H1 (cell line): ENCODE results near the gene TNRC6C. TPM values are rescaled to one million over a fixed set of nuclear protein-coding genes. Genes with fewer than 3 reads are reported as not detected.

ENCODE experiments used
- CEBPB ChIP-seq: IDR thresholded peaks from 2 replicates; pipeline ENCODE4 v1.6.1; 2012; ENCODE audit warnings: low read depth, low read length
- GABPA ChIP-seq: IDR thresholded peaks from 2 replicates; pipeline ENCODE4 v1.6.1; 2011; ENCODE audit warnings: mild to moderate bottlenecking, low read length, moderate library complexity, borderline replicate concordance; ENCODE audit not compliant: insufficient read depth
- TAF7 ChIP-seq: optimal IDR thresholded peaks from 2 replicates; pipeline ENCODE3; 2011; ENCODE audit warnings: low read depth, mild to moderate bottlenecking, inconsistent platforms, low read length, moderate library complexity, borderline replicate concordance
- TBP ChIP-seq: IDR thresholded peaks from 2 replicates; pipeline ENCODE4 v1.6.1; 2011; ENCODE audit warnings: low read depth, low read length, improper control_type of control experiment
- TCF12 ChIP-seq: IDR thresholded peaks from 2 replicates; pipeline ENCODE4 v1.6.1; 2011; ENCODE audit warnings: low read depth, mild to moderate bottlenecking, low read length
- polyA plus RNA-seq, 7 experiments: library from polyadenylated mRNA; depleted of rRNA in 3 of 7; stranded (reverse) in 5 of 7; unstranded in 2 of 7; fragments of >200 nt in 5 of 7; fragments of 200-250 nt in 2 of 7; gene quantifications; 1 replicate in 5 of 7; 2 replicates in 1 of 7; 4 replicates in 1 of 7; pipeline versions ENCODE4 v1.2.1 to v1.2.3, GENCODE V29; 2011 to 2013; ENCODE audit warnings: missing spikeins in 2 of 7, mixed read lengths in 2 of 7
- total RNA-seq: library from RNA; stranded (reverse); fragmentation: NEBNext Ultra II Directional; extraction: Animal tissue kit (Norgen Biotek cat#: 25700); gene quantifications from 2 replicates; pipeline ENCODE4 v1.2.1, GENCODE V29; 2021
- TF ChIP-seq, protein P1 (sequence below): fragments of 300-600 bp; sonication (generic); IDR thresholded peaks from 2 replicates; pipeline ENCODE4 v1.7.1; 2012; ENCODE audit warnings: low read length, moderate library complexity, mild to moderate bottlenecking, inconsistent platforms; ENCODE audit not compliant: insufficient replicate concordance

The TNRC6C gene
- total and polyA plus RNA-seq, 2 of the 8 experiments (the other 6 are each of a cell fraction or from before 2014, with no cell fraction given), result 2.8 to 28.9 TPM

- TF ChIP-seq, protein P1, sequence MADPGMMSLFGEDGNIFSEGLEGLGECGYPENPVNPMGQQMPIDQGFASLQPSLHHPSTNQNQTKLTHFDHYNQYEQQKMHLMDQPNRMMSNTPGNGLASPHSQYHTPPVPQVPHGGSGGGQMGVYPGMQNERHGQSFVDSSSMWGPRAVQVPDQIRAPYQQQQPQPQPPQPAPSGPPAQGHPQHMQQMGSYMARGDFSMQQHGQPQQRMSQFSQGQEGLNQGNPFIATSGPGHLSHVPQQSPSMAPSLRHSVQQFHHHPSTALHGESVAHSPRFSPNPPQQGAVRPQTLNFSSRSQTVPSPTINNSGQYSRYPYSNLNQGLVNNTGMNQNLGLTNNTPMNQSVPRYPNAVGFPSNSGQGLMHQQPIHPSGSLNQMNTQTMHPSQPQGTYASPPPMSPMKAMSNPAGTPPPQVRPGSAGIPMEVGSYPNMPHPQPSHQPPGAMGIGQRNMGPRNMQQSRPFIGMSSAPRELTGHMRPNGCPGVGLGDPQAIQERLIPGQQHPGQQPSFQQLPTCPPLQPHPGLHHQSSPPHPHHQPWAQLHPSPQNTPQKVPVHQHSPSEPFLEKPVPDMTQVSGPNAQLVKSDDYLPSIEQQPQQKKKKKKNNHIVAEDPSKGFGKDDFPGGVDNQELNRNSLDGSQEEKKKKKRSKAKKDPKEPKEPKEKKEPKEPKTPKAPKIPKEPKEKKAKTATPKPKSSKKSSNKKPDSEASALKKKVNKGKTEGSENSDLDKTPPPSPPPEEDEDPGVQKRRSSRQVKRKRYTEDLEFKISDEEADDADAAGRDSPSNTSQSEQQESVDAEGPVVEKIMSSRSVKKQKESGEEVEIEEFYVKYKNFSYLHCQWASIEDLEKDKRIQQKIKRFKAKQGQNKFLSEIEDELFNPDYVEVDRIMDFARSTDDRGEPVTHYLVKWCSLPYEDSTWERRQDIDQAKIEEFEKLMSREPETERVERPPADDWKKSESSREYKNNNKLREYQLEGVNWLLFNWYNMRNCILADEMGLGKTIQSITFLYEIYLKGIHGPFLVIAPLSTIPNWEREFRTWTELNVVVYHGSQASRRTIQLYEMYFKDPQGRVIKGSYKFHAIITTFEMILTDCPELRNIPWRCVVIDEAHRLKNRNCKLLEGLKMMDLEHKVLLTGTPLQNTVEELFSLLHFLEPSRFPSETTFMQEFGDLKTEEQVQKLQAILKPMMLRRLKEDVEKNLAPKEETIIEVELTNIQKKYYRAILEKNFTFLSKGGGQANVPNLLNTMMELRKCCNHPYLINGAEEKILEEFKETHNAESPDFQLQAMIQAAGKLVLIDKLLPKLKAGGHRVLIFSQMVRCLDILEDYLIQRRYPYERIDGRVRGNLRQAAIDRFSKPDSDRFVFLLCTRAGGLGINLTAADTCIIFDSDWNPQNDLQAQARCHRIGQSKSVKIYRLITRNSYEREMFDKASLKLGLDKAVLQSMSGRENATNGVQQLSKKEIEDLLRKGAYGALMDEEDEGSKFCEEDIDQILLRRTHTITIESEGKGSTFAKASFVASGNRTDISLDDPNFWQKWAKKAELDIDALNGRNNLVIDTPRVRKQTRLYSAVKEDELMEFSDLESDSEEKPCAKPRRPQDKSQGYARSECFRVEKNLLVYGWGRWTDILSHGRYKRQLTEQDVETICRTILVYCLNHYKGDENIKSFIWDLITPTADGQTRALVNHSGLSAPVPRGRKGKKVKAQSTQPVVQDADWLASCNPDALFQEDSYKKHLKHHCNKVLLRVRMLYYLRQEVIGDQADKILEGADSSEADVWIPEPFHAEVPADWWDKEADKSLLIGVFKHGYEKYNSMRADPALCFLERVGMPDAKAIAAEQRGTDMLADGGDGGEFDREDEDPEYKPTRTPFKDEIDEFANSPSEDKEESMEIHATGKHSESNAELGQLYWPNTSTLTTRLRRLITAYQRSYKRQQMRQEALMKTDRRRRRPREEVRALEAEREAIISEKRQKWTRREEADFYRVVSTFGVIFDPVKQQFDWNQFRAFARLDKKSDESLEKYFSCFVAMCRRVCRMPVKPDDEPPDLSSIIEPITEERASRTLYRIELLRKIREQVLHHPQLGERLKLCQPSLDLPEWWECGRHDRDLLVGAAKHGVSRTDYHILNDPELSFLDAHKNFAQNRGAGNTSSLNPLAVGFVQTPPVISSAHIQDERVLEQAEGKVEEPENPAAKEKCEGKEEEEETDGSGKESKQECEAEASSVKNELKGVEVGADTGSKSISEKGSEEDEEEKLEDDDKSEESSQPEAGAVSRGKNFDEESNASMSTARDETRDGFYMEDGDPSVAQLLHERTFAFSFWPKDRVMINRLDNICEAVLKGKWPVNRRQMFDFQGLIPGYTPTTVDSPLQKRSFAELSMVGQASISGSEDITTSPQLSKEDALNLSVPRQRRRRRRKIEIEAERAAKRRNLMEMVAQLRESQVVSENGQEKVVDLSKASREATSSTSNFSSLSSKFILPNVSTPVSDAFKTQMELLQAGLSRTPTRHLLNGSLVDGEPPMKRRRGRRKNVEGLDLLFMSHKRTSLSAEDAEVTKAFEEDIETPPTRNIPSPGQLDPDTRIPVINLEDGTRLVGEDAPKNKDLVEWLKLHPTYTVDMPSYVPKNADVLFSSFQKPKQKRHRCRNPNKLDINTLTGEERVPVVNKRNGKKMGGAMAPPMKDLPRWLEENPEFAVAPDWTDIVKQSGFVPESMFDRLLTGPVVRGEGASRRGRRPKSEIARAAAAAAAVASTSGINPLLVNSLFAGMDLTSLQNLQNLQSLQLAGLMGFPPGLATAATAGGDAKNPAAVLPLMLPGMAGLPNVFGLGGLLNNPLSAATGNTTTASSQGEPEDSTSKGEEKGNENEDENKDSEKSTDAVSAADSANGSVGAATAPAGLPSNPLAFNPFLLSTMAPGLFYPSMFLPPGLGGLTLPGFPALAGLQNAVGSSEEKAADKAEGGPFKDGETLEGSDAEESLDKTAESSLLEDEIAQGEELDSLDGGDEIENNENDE, result no peak
- TF ChIP-seq GABPA, result no peak
- TF ChIP-seq TAF7, result no peak
- TF ChIP-seq TBP, result no peak
- no peak for TF ChIP-seq TCF12
- TF ChIP-seq CEBPB, result no peak
These were observed 166.8 kb downstream of the TNRC6C start (continued) for GRCh38 chr17:78125138-78125913.
